Lower leg skin (tissue), 4 donors: ENCODE data around the gene TTC7B. TPM values are rescaled to one million over a fixed set of nuclear protein-coding genes. Genes with fewer than 3 reads are reported as not detected.

Experiments used
- DNase-seq, 2 donors: peaks; one replicate each; pipeline ENCODE4 v3.0.0-alpha.2; 2019; ENCODE audit warnings: low spot score in 2 of 2
- H3K4me3 ChIP-seq: fragments of 200-600 bp; sonication (generic); 2 replicates; pipeline ENCODE4 v1.5.1; 2017; ENCODE audit warnings: mild to moderate bottlenecking, low read depth; ENCODE audit not compliant: poor library complexity, severe bottlenecking
- CTCF ChIP-seq, 3 donors: fragments of 450-650 bp; IDR thresholded peaks; one replicate each; pipeline ENCODE4 v1.5.1; 2016; ENCODE audit warnings: antibody characterized with exemption in 3 of 3, mild to moderate bottlenecking in 3 of 3, moderate library complexity in 2 of 3
- POLR2A ChIP-seq, 2 donors: fragments of 450-650 bp; IDR thresholded peaks; one replicate each; pipeline ENCODE4 v1.6.1; 2016 to 2017; ENCODE audit warnings: antibody characterized with exemption in 2 of 2, mild to moderate bottlenecking in 1 of 2, moderate library complexity in 1 of 2
- WGBS, 2 donors: methylation state at CpG; one replicate each; pipeline ENCODE4 v1.1.5; 2018; 5-methylcytosine and 5-hydroxymethylcytosine counted together
- intact Hi-C: fragments of 100-400 bp; cut with DNase I; formaldehyde crosslinking; loops from one replicate; pipeline ENCODE4 v1.15.0; 2023; ENCODE audit warnings: low total_unique reads
- total RNA-seq, 4 donors: library from RNA; depleted of rRNA; stranded (reverse); fragments of >200 nt; gene quantifications; one replicate each; pipeline ENCODE4 v1.1.0, GENCODE V29; 2016

The TTC7B gene
- total RNA-seq, 4 donors from 2014 or later = 10.3 to 28.7 (median 20.2) TPM

GRCh38 chr14:90641615-90642243 lies 174.5 kb downstream of the TTC7B start:
- TF ChIP-seq POLR2A (IDR thresholded peaks at IDR 0.05) (no peak), CTCF (IDR thresholded peaks at IDR 0.05) (no peak)

GRCh38 chr14:90641168-90641567 lies 175.1 kb downstream of the TTC7B start:
- TF ChIP-seq POLR2A (IDR thresholded peaks at IDR 0.05) = no peak
- TF ChIP-seq CTCF (IDR thresholded peaks at IDR 0.05) = no peak
- intact Hi-C loops = no loop called here
- no peak overlapping the region for H3K4me3 ChIP-seq
- peak in 1 of 2 donors; percentile 26 for DNase-seq
- WGBS, 2 donors = 93 to 99% methylated on average over 3 of the region's 3 CpGs

More at GRCh38 chr14:90641615-90642243, 174.5 kb downstream of the TTC7B start:
- no peak for DNase-seq
- H3K4me3 ChIP-seq = no peak overlapping the region
- intact Hi-C loops = no loop called here
- 77 to 84% methylated on average over 6 of the region's 6 CpGs for WGBS, 2 donors

GRCh38 chr14:90639641-90640040 lies 176.6 kb downstream of the TTC7B start:
- no peak for DNase-seq
- 87 to 89% methylated on average over 9 of the region's 9 CpGs for WGBS, 2 donors
- intact Hi-C loops = no loop called here
- no peak overlapping the region for H3K4me3 ChIP-seq
- TF ChIP-seq POLR2A (IDR thresholded peaks at IDR 0.05) (no peak), CTCF (IDR thresholded peaks at IDR 0.05) (no peak)

- DNase-seq = no peak
- no peak for TF ChIP-seq CTCF (IDR thresholded peaks at IDR 0.05)
- no peak for TF ChIP-seq POLR2A (IDR thresholded peaks at IDR 0.05)
- no peak overlapping the region for H3K4me3 ChIP-seq
- 83 to 86% methylated on average over 2 of the region's 2 CpGs for whole genome bisulfite sequencing, 2 donors
- intact Hi-C loops = no loop called here
Measured at GRCh38 chr14:90632871-90633270, 183.4 kb downstream of the TTC7B start.

- intact Hi-C loops = no loop called here
- TF ChIP-seq POLR2A (IDR thresholded peaks at IDR 0.05) (no peak), CTCF (IDR thresholded peaks at IDR 0.05) (no peak)
- no peak overlapping the region for H3K4me3 ChIP-seq
- 86 to 88% methylated on average over 3 of the region's 3 CpGs for WGBS, 2 donors
- DNase-seq = no peak
Measured at GRCh38 chr14:90632451-90632850, 183.8 kb downstream of the TTC7B start.
